Endothelial cell of umbilical vein (primary cell): ENCODE measurements around the gene POLR2E. TPM values are rescaled to one million over a fixed set of nuclear protein-coding genes. Genes with fewer than 3 reads are reported as not detected.

Experiments used
- BruUV-seq: library from RNA; stranded (reverse); fragments of 400-500 nt; replicated peaks from 2 replicates; lab custom pipeline; 2021; lab: Mats Ljungman, UMichigan
- CTCF ChIA-PET: fragments of 300-600, 350-600 bp; sonication (Branson Sonifier 250); formaldehyde crosslinking; loops from one replicate; lab custom pipeline; 2021; ENCODE audit warnings: antibody characterized with exemption, inconsistent platforms; lab: Charles Lee
- POLR2A ChIA-PET: fragments of 300-600, 350-600 bp; sonication (Branson Sonifier 250); formaldehyde crosslinking; loops from one replicate; lab custom pipeline; 2021; ENCODE audit warnings: antibody characterized with exemption, inconsistent platforms; lab: Charles Lee
- DNase-seq: peaks from one replicate; pipeline ENCODE4 v3.0.0-alpha.2; 2011; ENCODE audit warnings: low read depth, low spot score
- FAIRE-seq: peaks from 2 replicates; lab custom pipeline; 2011; peaks lifted over from hg19 to GRCh38; lab: Jason Lieb, UNC
- H2AFZ ChIP-seq: 2 replicates; pipeline ENCODE4 v1.6.0; 2012; ENCODE audit warnings: low read depth, low read length, control low read depth, inconsistent platforms
- H3K27ac ChIP-seq: 2 replicates; pipeline ENCODE4 v1.5.1; 2011; ENCODE audit warnings: low read depth, mild to moderate bottlenecking, control low read depth, low read length, moderate library complexity; ENCODE audit not compliant: insufficient read depth
- H3K27me3 ChIP-seq, 2 experiments: 2 replicates each; pipeline versions ENCODE4 v1.6.0 to v1.6.1; 2011; ENCODE audit warnings: low read length in 2 of 2, mixed read lengths in 1 of 2; ENCODE audit not compliant: control insufficient read depth in 2 of 2, insufficient read depth in 2 of 2
- H3K36me3 ChIP-seq, 2 experiments: 2 replicates in 1 of 2; 3 replicates in 1 of 2; pipeline ENCODE4 v1.5.1; 2011; ENCODE audit warnings: low read length in 2 of 2, mild to moderate bottlenecking in 1 of 2, moderate library complexity in 1 of 2; ENCODE audit not compliant: control insufficient read depth in 2 of 2, insufficient read depth in 2 of 2; ENCODE audit errors: extremely low read depth in 1 of 2
- H3K4me1 ChIP-seq: 3 replicates; pipeline ENCODE4 v1.5.1; 2011; ENCODE audit warnings: mild to moderate bottlenecking, low read length; ENCODE audit not compliant: control insufficient read depth, insufficient read depth; ENCODE audit errors: extremely low read depth
- H3K4me2 ChIP-seq: 2 replicates; pipeline ENCODE4 v1.6.1; 2011; ENCODE audit warnings: low read length, control low read depth, mixed read lengths; ENCODE audit not compliant: insufficient read depth
- H3K4me3 ChIP-seq, 3 experiments: fragments of 200-600 bp in 1 of 3; sonication (generic), shearing (Covaris generic) in 1 of 3; replicated peaks in 1 of 3; 2 replicates each; pipeline ENCODE4 v1.5.1; 2011 to 2016; ENCODE audit warnings: control low read depth in 3 of 3, low read length in 3 of 3, mild to moderate bottlenecking in 2 of 3, inconsistent platforms in 1 of 3, low read depth in 1 of 3, moderate library complexity in 1 of 3; ENCODE audit not compliant: insufficient read depth in 1 of 3
- H3K79me2 ChIP-seq: 2 replicates; pipeline ENCODE4 v1.6.0; 2012; ENCODE audit warnings: low read length, inconsistent platforms; ENCODE audit not compliant: control insufficient read depth, insufficient read depth
- H3K9ac ChIP-seq: replicated peaks from 2 replicates; pipeline ENCODE3; 2011; ENCODE audit warnings: low read length, control low read depth; ENCODE audit not compliant: insufficient read depth; ENCODE audit errors: extremely low read depth
- H3K9me1 ChIP-seq: replicated peaks from 3 replicates; pipeline ENCODE4 v1.6.0; 2011; ENCODE audit warnings: mild to moderate bottlenecking, low read length; ENCODE audit not compliant: control insufficient read depth, insufficient read depth; ENCODE audit errors: extremely low read depth
- H3K9me3 ChIP-seq: replicated peaks from 2 replicates; pipeline ENCODE4 v1.5.1; 2012; ENCODE audit warnings: low read length, inconsistent platforms; ENCODE audit not compliant: control insufficient read depth, insufficient read depth
- H4K20me1 ChIP-seq: replicated peaks from 2 replicates; pipeline ENCODE3; 2011; ENCODE audit warnings: mild to moderate bottlenecking, low read length; ENCODE audit not compliant: control insufficient read depth, insufficient read depth; ENCODE audit errors: extremely low read depth
- CTCF ChIP-seq, 2 donors: IDR thresholded peaks; 1 replicate in 1 of 2; 2 replicates in 1 of 2; pipeline ENCODE4 v1.5.1; 2011; ENCODE audit warnings: low read length in 2 of 2, mild to moderate bottlenecking in 2 of 2, moderate library complexity in 2 of 2, control low read depth in 1 of 2, inconsistent platforms in 1 of 2, low read depth in 1 of 2; ENCODE audit not compliant: insufficient read depth in 1 of 2; ENCODE audit errors: extremely low read depth in 1 of 2
- EZH2 ChIP-seq: IDR thresholded peaks from 2 replicates; pipeline ENCODE4 v1.6.1; 2012; ENCODE audit warnings: borderline replicate concordance, low read depth, mild to moderate bottlenecking, moderate library complexity, low read length, inconsistent platforms; ENCODE audit not compliant: severe bottlenecking
- FOS ChIP-seq: IDR thresholded peaks from 2 replicates; pipeline ENCODE4 v1.6.1; 2011; ENCODE audit warnings: mild to moderate bottlenecking, low read length, moderate library complexity, borderline replicate concordance; ENCODE audit not compliant: insufficient read depth
- GATA2 ChIP-seq: IDR thresholded peaks from 2 replicates; pipeline ENCODE4 v1.7.0; 2011; ENCODE audit warnings: low read depth, mild to moderate bottlenecking, moderate library complexity, mixed read lengths, low read length; ENCODE audit not compliant: insufficient read length, insufficient read depth
- JUN ChIP-seq: IDR thresholded peaks from 2 replicates; pipeline ENCODE4 v1.6.1; 2011; ENCODE audit warnings: borderline replicate concordance, low read depth; ENCODE audit not compliant: insufficient read length, insufficient read depth
- MYC ChIP-seq: IDR thresholded peaks from one replicate; pipeline ENCODE4 v1.6.1; 2011; ENCODE audit warnings: mild to moderate bottlenecking, low read depth, low read length
- POLR2A ChIP-seq: IDR thresholded peaks from 2 replicates; pipeline ENCODE4 v1.6.1; 2012; ENCODE audit warnings: low read depth, mild to moderate bottlenecking, control low read depth, low read length
- POLR2AphosphoS5 ChIP-seq: IDR thresholded peaks from 2 replicates; pipeline ENCODE4 v1.6.1; 2012; ENCODE audit warnings: low read depth, mild to moderate bottlenecking, control low read depth, low read length, moderate library complexity; ENCODE audit not compliant: insufficient read depth
- dilution Hi-C: fragments of 300-500 bp; cut with MboI; formaldehyde crosslinking; loops from one replicate; pipeline ENCODE4 v1.15.0; 2019; ENCODE audit warnings: low sequenced_read_pairs; ENCODE audit not compliant: extremely low pct_ligation_motif_present
- intact Hi-C: fragments of 100-400 bp; cut with micrococcal nuclease; formaldehyde crosslinking; loops from one replicate; pipeline ENCODE4 v1.10.0; 2022
- polyA plus RNA-seq, 4 experiments: library from polyadenylated mRNA; depleted of rRNA in 3 of 4; stranded (reverse) in 3 of 4; unstranded in 1 of 4; fragments of >200 nt; gene quantifications; 2 replicates each; pipeline versions ENCODE4 v1.2.1 to v1.2.3, GENCODE V29; 2011 to 2012; ENCODE audit warnings: missing spikeins in 1 of 4
- total RNA-seq: library from RNA; stranded (reverse); gene quantifications from 2 replicates; pipeline ENCODE4 v1.2.3, GENCODE V29; 2021
- TF ChIP-seq, protein P1 (sequence below): IDR thresholded peaks from 2 replicates; pipeline ENCODE4 v1.6.1; 2011; ENCODE audit not compliant: insufficient read depth, insufficient read length

Gene POLR2E
- total and polyA plus RNA-seq, 2 donors (not counting 3 experiments of a cell fraction or from before 2014, with no cell fraction given) = 272 to 344 TPM

GRCh38 chr19:1066251-1066747 is 28.9 kb downstream of the POLR2E start:
- H3K4me3 ChIP-seq = no peak overlapping the region
- no peaks in the 10 kb centered on the region for H3K36me3 ChIP-seq
- H3K79me2 ChIP-seq = no peaks in the 10 kb centered on the region
- H3K27me3 ChIP-seq = no peaks in the 10 kb centered on the region
- H3K9me1 ChIP-seq = no peaks in the 10 kb centered on the region
- dilution Hi-C loops = no loop called here
- no peak overlapping the region for H3K27ac ChIP-seq
- intact Hi-C loops = loop anchor here (2.0 kb wide), 1 partner anchor 29 kb away; the partner anchor contains the start of gene POLR2E
- FAIRE-seq (no peak), DNase-seq (no peak)
- no peaks in the 10 kb centered on the region for H4K20me1 ChIP-seq
- no peaks in the 10 kb centered on the region for H3K9me3 ChIP-seq
- POLR2A ChIA-PET = interaction anchor here (1.1 kb wide), 1 partner anchor 40 kb away, joined by 3 read pairs; the partner anchor contains the start of gene CNN2
- no peak overlapping the region for H3K4me2 ChIP-seq
- no TSS peak for BruUV-seq
- H2AFZ ChIP-seq = no peak overlapping the region
- H3K9ac ChIP-seq = no peak overlapping the region
- TF ChIP-seq MYC (no peak), CTCF (IDR thresholded peaks at IDR 0.05; ENCODE audit: extremely low read depth in 1 of 2, insufficient read depth in 1 of 2, low read depth in 1 of 2, low read length in 2 of 2) (no peak), POLR2A (no peak), FOS (no peak), POLR2AphosphoS5 (no peak), EZH2 (no peak), JUN (no peak), GATA2 (no peak)
- TF ChIP-seq, protein P1, sequence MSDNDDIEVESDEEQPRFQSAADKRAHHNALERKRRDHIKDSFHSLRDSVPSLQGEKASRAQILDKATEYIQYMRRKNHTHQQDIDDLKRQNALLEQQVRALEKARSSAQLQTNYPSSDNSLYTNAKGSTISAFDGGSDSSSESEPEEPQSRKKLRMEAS = no peak
- H3K4me1 ChIP-seq = peaks cover 35% of the 10 kb centered on the region
- CTCF ChIA-PET = interaction anchor here (1.6 to 2.5 kb wide), 3 partner anchors 14 to 47 kb away, joined by 4 to 10 read pairs (median 7); partner anchors contain the start of gene ABCA7
